Activated naive CD4-positive, alpha-beta T cell treated with anti-CD3 and anti-CD28 coated beads, Interleukin-2, amount 10 ng/mL, durations not matched to agents 5 hours and 36 hours (primary cell): ENCODE data around the gene TMEM89. TPM values are rescaled to one million over a fixed set of nuclear protein-coding genes. Genes with fewer than 3 reads are reported as not detected.

Experiments used
- microRNA-seq: library from miRNA; unstranded; fragments of <30 nt; microRNA quantifications from one replicate; pipeline ENCODE4 v1.2.0, GENCODE V29; 2022; ENCODE audit warnings: borderline microRNAs expressed, borderline replicate concordance
- total RNA-seq, 2 experiments: library from RNA; stranded (reverse); gene quantifications; one replicate each; pipeline ENCODE4 v1.2.3, GENCODE V29; 2021

TMEM89 gene, protein sequence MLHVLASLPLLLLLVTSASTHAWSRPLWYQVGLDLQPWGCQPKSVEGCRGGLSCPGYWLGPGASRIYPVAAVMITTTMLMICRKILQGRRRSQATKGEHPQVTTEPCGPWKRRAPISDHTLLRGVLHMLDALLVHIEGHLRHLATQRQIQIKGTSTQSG
- total RNA-seq: under 1 TPM in 1 of 2 experiments, not detected in 1; 0.55 TPM

DNA sequence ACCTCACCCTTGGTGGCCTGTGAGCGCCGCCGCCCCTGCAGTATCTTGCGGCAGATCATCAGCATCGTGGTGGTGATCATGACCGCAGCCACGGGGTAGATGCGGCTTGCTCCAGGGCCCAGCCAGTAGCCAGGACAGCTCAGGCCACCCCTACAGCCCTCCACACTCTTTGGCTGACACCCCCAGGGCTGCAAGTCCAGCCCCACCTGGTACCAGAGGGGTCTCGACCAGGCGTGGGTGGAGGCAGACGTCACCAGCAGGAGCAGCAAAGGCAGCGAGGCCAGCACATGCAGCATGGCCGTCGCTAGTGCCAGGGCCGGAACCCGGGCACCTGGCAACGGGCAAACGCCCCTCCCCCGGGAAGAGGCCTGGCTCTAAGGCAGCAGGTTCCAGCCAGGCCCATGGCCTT lies at the start of gene TMEM89:
Gene TMEM89 (minus strand): TSS at position 309 of the 409 bp plus-strand sequence. CDS start 13 bp downstream, at position 296.

DNA sequence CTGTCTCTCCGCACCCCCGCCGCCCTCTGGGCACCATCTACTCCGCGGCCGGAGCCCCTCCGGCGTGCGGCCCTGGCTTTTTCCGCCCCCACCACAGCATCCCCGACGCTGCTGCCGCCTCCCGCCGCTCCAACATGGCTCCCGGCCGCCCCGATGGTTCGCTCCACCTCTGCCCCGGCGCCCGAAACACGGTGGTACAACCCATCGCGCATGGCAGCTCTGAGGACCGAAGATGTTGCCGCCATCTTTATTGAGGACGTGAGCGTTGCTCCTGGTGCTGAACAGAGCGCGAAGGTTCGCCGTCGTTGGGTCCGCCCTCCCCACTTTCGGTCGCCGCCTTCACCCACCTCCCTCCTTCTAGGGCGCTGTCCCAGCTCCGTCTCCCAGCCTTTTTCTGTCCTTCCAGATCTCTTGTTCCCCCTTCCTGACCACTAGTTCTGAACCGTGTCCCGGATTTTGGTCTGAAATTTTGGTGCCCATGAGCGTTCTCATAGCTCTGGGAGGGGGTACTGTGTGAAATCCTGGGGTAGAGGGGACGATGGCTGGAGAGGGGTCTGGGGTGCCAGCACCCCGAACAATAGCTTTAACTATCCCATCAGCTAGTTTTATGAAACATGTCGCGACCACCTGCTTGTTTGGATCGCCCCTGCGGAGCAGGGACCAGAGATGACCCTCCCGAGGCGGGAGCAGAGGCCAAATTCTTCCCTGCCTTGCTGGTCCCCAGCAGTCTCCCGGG lies 41.4 kb upstream of the TMEM89 start, which contains the start of gene CELSR3:
Gene CELSR3 (minus strand): TSS at position 134 of the 736 bp plus-strand sequence. CDS start 252 bp downstream, outside the sequence.

DNA sequence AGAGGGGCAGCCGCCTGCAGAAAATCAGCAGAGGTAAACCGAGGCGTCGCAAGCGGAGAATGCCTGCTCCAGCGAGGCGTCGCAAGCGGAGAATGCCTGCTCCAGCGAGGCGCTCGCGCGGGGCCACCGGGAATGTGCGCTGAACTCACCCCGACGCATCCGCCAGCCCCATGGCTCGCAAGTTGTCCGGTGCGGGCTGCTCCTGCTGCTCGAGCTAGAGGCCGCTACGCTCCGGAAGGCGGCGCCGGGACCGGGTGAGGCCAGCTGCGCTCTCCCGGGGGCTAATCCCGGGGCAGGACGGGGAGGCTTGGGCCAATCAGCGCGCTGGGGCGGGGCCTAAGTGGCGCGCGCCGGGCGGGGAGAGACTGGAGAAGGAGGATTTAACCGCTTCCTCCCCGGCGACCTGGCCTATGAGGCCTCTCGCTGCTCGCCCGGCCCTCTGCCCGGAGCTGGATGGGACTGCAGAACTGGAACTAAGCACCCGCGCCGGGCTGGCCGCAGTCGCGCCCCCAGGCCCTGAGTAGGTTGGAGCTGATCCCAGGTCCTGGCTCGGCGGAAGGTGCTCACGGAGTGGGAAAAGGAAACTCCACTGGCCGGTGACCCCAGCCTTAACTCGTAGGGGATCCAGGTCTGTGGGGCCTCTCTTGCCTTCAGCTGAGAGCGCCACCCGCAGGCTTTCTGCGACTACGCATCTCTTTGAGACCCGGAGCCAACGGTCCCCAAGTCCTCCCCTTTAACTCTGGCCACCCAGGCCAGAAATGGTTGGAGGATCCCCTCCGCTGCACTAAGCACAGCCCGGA lies 13.9 kb upstream of the TMEM89 start, which contains the start of gene SLC26A6:
Gene SLC26A6 (minus strand): TSS at position 240 of the 800 bp plus-strand sequence. CDS start 68 bp downstream, at position 172.

DNA sequence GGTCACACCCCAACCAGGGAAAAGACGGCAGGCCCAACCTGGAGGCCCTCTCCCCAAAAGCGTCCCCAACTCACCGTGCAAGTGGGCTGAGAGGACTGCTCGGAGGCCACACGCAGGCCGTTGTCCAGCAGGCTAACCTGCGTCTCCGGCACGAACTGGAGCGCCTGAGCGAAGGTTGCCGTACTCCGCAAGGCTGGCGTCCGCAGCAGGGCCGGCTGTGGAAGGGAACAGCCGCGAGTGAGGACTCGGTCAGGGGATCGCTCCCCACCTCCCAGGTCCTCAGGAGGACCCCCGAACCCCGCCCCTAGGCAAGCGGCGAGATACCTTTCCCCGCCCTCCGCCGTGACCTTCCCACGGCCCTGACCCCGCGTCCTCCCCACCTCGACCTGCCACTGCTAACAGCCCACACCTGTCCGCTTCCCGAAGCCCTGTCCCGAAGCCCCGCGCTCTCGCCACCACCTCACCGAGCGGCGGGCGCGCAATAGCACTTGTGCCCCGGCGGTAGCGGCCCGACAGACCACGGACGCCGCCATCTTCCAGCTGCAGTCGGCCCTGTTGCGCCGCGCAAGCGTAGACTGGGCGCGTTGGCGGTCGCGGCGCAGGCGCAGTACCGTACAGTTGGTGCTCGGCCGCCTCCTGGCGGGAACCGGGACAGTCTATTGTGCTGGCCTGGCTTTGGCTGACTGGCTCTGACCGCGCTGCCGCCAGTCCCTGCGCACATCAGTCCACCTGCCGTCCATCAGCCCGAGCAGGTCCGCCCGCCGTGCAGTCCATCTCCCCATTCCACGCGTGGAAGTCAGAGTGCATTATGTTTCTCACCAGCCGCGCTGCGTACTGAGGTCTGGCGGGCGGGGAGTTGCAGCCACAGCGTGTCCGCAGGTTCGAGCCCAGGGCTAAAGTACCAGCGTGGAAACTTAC lies 12.2 kb downstream of the TMEM89 start, which contains the start of gene UQCRC1:
Gene UQCRC1 (minus strand): TSS at position 559 of the 918 bp plus-strand sequence. CDS start 26 bp downstream, at position 533.

DNA sequence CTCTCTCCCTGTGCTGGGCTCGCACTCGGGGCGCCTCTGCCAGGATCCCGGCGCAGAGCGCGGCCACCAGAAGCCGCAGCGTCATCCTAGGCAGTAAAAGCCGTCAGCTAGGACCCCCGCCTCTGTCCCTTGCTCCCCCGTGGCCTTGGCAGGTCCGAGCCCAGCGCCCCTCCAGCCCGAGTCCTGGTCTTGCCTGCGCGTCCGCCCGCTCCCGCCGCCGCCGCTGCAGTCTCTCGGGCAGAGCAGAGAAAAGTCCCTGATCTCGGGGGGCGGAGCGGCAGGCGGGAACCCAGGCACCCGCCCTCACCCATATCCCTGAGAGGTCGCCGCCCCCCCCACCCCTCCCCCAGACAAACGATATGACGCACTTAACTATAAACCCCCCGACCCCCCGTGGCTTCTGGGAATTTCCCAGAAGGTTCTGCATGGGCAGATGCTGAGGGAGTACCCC lies 26.5 kb downstream of the TMEM89 start, which contains the start of gene COL7A1:
Gene COL7A1 (minus strand): TSS at position 255 of the 451 bp plus-strand sequence. CDS start 170 bp downstream, at position 85.

Small RNA genes within 50 kb of the gene (microRNA-seq; reads per million reads assigned to microRNA genes)
- gene MIR4793 (not detected), gene MIR711 (not detected)

Other genes with a start within 250 kb of the TMEM89 start
- not detected for gene FBXW12, start 249.6 kb downstream of the TMEM89 start, total RNA-seq
- gene PLXNB1, start 191.7 kb downstream of the TMEM89 start, total RNA-seq: 1 to 10 TPM; 2.1 to 2.6 TPM
- 10 to 100 TPM; 11.7 to 11.8 TPM for gene CCDC51, start 181.7 kb downstream of the TMEM89 start, total RNA-seq
- 100 to 1,000 TPM; 293 to 318 TPM for gene TMA7, start 181.5 kb downstream of the TMEM89 start, total RNA-seq
- 10 to 100 TPM; 13.5 to 14.9 TPM for gene ATRIP, start 175.0 kb downstream of the TMEM89 start, total RNA-seq
- gene SHISA5, start 117.6 kb downstream of the TMEM89 start, total RNA-seq: 100 to 1,000 TPM; 142 to 151 TPM
- gene PFKFB4, start 65.0 kb downstream of the TMEM89 start, total RNA-seq: 10 to 100 TPM; 33.7 to 38.4 TPM
- gene UCN2, start 58.0 kb downstream of the TMEM89 start, total RNA-seq: not detected
- under 1 TPM; 0.17 to 0.60 TPM for gene COL7A1, start 26.4 kb downstream of the TMEM89 start, total RNA-seq
- 100 to 1,000 TPM; 117 to 140 TPM for gene UQCRC1, start 12.1 kb downstream of the TMEM89 start, total RNA-seq
- 10 to 100 TPM; 40.6 to 49.0 TPM for gene SLC26A6, start 13.7 kb upstream of the TMEM89 start, total RNA-seq
- gene CELSR3, start 41.1 kb upstream of the TMEM89 start, total RNA-seq: 1 to 10 TPM; 7.3 to 8.1 TPM
- 10 to 100 TPM; 37.3 to 42.7 TPM for gene NCKIPSD, start 64.1 kb upstream of the TMEM89 start, total RNA-seq
- 10 to 100 TPM; 53.2 to 53.8 TPM for gene IP6K2, start 95.5 kb upstream of the TMEM89 start, total RNA-seq
- gene PRKAR2A, start 226.1 kb upstream of the TMEM89 start, total RNA-seq: 10 to 100 TPM; 30.6 to 32.6 TPM